MG63 (cell line): ENCODE results near the gene HOTAIR. TPM values are rescaled to one million over a fixed set of nuclear protein-coding genes. Genes with fewer than 3 reads are reported as not detected.
A peak's percentile ranks its signal among the peaks of the same experiment; 100 is the strongest.

Experiments
- DNase-seq: peaks from one replicate; pipeline ENCODE4 v3.0.0-alpha.2; 2020
- H3K27me3 ChIP-seq: fragments of 250-450 bp; sonication (Bioruptor Pico); 2 replicates; pipeline ENCODE4 v1.5.1; 2020; ENCODE audit warnings: mild to moderate bottlenecking, moderate library complexity
- H3K36me3 ChIP-seq: fragments of 250-450 bp; sonication (Bioruptor Pico); 2 replicates; pipeline ENCODE4 v1.5.1; 2020; ENCODE audit warnings: mild to moderate bottlenecking, moderate library complexity
- H3K4me3 ChIP-seq: fragments of 250-450 bp; sonication (Bioruptor Pico); 2 replicates; pipeline ENCODE4 v1.5.1; 2020; ENCODE audit warnings: mild to moderate bottlenecking, moderate library complexity
- H3K9me3 ChIP-seq: fragments of 250-450 bp; sonication (Bioruptor Pico); 2 replicates; pipeline ENCODE4 v1.5.1; 2020; ENCODE audit warnings: mild to moderate bottlenecking, moderate library complexity
- total RNA-seq: library from RNA; depleted of rRNA; stranded (reverse); fragments of >200 nt; shearing (Covaris generic); gene quantifications from 2 replicates; pipeline ENCODE4 v1.2.3, GENCODE V29; 2014; ENCODE audit warnings: low replicate concordance

Gene HOTAIR
- total RNA-seq, 1 experiment from 2014 or later: 4.2 TPM

DNA sequence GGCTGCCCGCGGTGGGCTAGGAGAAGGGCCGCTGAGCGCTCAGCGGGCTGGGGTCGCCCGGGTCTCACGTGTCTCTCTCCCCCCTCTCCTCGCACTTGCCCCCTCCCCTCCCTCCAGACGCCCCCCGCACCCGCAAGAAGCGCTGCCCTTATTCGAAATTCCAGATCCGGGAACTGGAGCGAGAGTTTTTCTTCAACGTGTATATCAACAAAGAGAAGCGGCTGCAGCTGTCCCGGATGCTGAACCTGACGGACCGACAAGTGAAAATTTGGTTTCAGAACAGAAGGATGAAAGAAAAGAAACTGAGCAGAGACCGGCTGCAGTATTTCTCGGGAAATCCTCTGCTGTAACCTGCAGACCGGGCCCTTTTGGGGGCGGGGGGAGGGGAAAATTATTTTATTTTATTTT is 314 bp upstream of the HOTAIR start:
- H3K36me3 ChIP-seq: peaks cover 3% of the 10 kb centered on the region; the same call in 1 of the 2 replicates
- peak overlapping the region; percentile 68 for H3K4me3 ChIP-seq
- DNase-seq: no peak
- H3K27me3 ChIP-seq: no peaks in the 10 kb centered on the region
- H3K9me3 ChIP-seq: no peaks in the 10 kb centered on the region

- peak overlapping the region; percentile 68 for H3K4me3 ChIP-seq
- H3K9me3 ChIP-seq: no peaks in the 10 kb centered on the region
- no peaks in the 10 kb centered on the region for H3K27me3 ChIP-seq
- peak; percentile 86 for DNase-seq
- peaks cover 3% of the 10 kb centered on the region; the same call in 1 of the 2 replicates for H3K36me3 ChIP-seq
Observed at GRCh38 chr12:53973236-53974042, 1.3 kb downstream of the HOTAIR start.

DNA sequence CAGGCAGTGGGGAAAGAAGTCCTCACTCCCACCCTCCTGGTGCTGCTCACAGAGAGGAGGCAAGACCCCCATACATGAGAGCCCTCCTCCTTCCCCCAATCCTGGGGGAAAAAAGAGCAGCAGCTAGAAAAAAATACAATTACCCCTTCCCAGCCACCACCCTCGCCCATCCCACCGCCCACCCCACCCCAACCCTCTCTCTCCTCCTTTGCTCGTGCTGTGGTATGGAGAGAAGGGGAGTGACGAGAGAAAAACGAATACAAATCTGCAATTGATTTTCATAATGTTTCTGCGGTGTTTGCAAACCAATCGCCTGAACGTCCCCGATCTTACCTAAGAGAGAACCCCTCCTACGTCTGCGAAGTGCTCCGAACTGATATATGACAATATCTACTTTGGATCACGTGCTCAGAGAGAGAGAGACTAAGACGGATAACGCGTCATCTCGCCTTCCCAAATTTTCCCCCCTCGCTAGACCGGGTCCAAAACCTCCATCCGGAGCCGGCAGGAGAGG is 2.0 kb downstream of the HOTAIR start, which contains the start of gene HOXC11:
HOXC11 (plus strand) TSS at position 405 of the 514 bp plus-strand sequence. CDS start 116 bp downstream, outside the sequence.
- H3K9me3 ChIP-seq: no peaks in the 10 kb centered on the region
- peak within 1 kb of the TSS; percentile 68 for H3K4me3 ChIP-seq
- H3K27me3 ChIP-seq: no peaks in the 10 kb centered on the region
- no peak for DNase-seq
- H3K36me3 ChIP-seq: peaks cover 3% of the 10 kb centered on the region; the same call in 1 of the 2 replicates

DNA sequence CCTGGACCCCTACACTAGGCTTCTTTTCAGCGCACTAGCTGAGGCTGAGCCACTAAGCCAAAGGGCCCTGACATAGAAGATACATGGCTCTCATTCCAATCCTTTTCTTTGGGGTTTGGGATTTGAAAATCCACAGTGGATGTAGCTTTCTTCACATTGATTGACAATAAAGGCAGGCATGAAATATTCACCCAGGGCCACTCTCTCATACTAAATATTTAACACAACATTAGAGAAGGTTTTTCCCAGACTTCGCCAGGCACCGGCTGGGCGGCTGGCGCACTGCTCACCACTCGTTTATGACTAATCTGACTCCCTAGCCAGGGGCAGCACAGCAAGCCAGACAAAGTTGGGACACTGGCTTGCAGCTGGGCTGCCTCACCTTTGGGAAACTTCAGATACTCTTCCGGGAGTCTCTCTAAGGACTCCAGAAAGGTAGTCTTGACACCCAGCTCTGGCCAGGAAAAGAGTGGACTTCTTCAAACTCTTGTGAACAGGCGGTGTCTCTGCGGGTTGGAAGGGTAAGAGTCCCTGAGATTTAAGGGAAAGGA is 2.5 kb downstream of the HOTAIR start:
- no peaks in the 10 kb centered on the region for H3K9me3 ChIP-seq
- H3K4me3 ChIP-seq: peak overlapping the region; percentile 68
- peaks cover 3% of the 10 kb centered on the region; the same call in 1 of the 2 replicates for H3K36me3 ChIP-seq
- no peaks in the 10 kb centered on the region for H3K27me3 ChIP-seq
- peak; percentile 84 for DNase-seq

DNA sequence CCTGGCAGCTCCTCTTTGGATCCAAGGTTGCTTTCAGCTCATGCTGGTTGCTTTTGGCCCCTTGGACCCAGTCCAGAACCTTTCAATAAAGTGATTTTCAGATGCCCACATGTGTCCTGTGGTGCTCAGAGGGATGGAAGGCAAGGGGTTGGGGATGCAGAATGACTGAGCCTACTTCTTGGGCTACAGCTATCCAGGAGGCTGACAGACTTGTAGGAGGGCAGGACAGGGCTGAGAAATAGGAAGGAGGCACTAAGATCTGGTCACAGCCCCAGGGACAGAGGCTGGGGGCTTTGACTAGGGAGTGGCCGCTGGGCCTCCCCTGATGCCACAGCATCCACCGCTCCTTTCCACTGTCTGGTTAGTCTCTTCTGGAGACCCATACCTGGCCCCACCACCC is 3.1 kb downstream of the HOTAIR start:
- H3K9me3 ChIP-seq: no peaks in the 10 kb centered on the region
- H3K36me3 ChIP-seq: peaks cover 3% of the 10 kb centered on the region; the same call in 1 of the 2 replicates
- DNase-seq: no peak
- H3K27me3 ChIP-seq: no peaks in the 10 kb centered on the region
- no peak overlapping the region for H3K4me3 ChIP-seq

DNA sequence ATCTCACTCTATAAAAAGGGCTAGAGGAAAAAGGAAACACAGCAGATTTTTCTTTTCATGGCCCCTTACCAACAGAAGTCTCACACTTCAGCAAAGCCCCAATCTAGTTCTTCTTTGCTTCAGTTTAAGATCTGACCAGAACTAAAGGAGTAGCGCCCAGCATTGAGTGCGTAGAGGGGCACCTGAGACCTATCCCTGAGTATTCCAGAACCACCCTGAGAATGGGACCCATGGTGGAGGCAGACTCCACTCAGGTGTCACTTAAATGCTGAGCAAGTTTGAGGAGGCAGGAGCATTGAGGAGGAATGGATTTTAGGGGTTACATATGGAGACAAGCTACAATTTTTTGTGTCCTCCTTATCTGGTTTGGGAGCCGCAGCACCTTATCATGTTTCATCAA is 3.6 kb downstream of the HOTAIR start:
- H3K4me3 ChIP-seq: no peak overlapping the region
- no peaks in the 10 kb centered on the region for H3K9me3 ChIP-seq
- DNase-seq: no peak
- no peaks in the 10 kb centered on the region for H3K27me3 ChIP-seq
- peaks cover 3% of the 10 kb centered on the region; the same call in 1 of the 2 replicates for H3K36me3 ChIP-seq

DNA sequence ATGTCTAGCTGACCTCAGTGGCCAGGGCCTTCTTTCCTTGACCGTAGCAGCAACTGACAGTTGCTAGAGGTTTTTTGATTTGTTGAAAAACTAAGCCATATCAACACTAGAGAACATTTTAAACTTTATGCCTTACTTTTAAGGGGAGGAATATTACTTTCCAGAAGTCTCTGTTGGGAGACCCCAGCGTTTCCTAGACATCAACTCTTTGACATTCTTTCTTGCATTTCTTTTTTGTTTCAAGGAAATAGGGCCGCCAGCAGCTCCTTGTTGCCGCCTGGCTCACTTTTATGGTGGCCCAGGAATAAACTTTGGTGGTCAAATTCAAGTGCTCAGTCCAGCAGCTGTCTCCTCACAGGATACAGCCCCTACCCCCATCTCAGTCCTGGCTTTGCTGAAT is 4.3 kb downstream of the HOTAIR start:
- Histone ChIP-seq H3K27me3 (no peaks in the 10 kb centered on the region), H3K9me3 (no peaks in the 10 kb centered on the region), H3K4me3 (no peak overlapping the region), H3K36me3 (peaks cover 2% of the 10 kb centered on the region; the same call in 1 of the 2 replicates)
- DNase-seq: no peak

DNA sequence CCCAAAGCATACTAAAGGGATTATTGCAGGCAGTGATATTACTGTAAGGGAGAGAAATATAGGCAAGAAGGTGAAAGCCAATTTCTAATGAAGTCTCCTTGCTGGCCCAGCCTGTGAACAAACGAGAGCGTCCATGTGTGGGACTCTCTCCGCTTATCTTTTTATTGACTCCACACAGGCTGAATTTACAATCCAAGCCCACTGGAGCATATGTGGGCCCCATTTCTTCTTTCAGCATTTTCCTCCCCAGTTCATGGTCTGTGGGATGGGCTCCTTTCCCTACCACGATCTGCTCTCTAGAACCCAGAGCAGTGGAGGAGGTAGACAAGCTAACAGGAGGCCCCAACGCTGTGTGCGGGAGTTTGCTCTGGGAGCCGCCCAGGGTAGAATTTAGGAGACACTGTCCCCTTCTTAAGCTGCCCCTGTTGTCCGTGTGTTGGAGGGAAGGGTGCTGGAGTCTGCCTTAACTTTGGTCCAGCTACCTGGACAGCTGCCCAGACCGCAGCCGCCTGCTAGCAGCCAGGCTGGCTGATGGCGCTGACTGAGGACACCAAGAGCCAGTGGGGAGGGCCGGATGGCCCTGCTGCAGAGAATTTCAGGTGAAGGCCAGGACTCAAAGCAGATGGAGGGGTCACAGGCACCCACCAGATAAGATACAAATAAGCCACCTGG is 5.0 kb downstream of the HOTAIR start:
- Histone ChIP-seq H3K27me3 (no peaks in the 10 kb centered on the region), H3K36me3 (no peaks in the 10 kb centered on the region)
- DNase-seq: no peak

DNA sequence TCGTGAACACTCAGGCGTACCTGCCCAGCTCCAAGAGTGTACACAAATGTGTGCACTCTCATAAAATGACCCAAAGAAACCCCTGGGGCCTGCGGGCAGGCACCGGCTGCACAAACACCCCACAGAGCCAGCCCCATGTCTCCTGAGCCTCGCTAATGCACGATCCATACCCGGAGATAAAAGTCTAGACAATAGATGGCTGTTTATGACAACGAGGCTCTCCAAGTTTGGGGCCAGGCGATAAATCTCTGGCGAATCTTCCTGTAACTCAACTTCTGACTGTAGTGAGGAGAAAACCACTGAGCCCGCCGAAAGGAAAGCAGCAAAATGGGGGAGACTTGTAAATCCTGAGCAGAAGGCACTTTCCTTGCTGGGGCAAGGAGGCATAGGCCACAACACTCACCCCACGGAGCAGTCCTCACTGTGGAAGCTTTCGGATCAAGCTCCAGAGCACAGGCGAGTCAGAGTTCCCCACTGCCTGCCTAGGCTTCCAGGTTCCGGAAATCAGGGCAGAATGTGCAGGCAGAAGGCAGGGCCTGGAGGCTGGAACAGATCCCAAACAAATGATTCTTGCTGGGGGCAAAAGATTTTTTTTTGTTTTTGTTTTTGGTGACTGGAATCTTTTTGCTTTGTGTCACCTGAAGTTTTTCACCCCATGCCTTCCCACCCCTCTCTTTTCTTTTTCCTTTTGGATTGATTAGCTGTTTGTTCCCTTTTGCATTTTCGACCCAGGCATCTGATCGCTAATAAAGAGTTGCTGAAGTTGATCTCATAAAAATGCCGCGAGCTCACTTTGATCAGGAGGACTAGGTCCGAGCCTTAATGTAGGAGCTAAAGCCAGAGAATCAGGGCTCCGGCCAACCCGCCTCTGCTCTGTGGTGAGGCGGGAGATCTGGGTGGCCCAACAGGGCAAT is 6.3 kb downstream of the HOTAIR start:
- no peak for DNase-seq
- no peak overlapping the region for H3K4me3 ChIP-seq
- no peaks in the 10 kb centered on the region for H3K9me3 ChIP-seq
- H3K36me3 ChIP-seq: no peaks in the 10 kb centered on the region
- no peaks in the 10 kb centered on the region for H3K27me3 ChIP-seq

More for the DNA sequence above, 5.0 kb downstream of the HOTAIR start:
- Histone ChIP-seq H3K4me3 (no peak overlapping the region), H3K9me3 (no peaks in the 10 kb centered on the region)

DNA sequence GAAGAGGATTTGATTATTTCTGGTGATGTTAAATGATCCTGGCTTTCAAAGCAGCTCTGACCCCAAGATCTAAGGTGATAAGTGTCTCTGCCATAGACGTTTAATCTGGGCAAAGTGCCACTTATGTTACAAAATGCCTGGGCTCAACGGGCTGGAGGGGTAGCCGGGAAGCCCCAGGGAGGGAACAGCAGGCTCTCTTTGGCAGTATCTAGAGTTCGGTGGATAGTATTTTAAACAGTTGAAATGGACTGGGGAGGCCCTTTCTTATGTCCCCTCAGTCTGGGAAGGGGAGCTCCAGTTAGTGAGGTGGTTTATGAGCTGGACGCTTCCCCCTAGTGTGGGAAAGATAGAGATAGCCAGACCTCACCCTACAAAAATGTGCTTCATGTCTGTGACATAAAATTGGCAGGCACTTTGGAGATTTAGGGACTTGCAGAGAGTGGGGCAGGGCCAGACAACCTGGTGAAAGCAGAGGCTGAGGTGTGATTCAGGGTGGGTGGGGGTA is 7.3 kb downstream of the HOTAIR start:
- DNase-seq: no peak
- no peaks in the 10 kb centered on the region for H3K27me3 ChIP-seq
- H3K36me3 ChIP-seq: no peaks in the 10 kb centered on the region
- H3K9me3 ChIP-seq: no peaks in the 10 kb centered on the region
- H3K4me3 ChIP-seq: no peak overlapping the region

GRCh38 chr12:53966385-53967133 is 8.2 kb downstream of the HOTAIR start:
- H3K36me3 ChIP-seq: no peaks in the 10 kb centered on the region
- H3K4me3 ChIP-seq: no peak overlapping the region
- H3K9me3 ChIP-seq: no peaks in the 10 kb centered on the region
- no peak for DNase-seq
- H3K27me3 ChIP-seq: no peaks in the 10 kb centered on the region

DNA sequence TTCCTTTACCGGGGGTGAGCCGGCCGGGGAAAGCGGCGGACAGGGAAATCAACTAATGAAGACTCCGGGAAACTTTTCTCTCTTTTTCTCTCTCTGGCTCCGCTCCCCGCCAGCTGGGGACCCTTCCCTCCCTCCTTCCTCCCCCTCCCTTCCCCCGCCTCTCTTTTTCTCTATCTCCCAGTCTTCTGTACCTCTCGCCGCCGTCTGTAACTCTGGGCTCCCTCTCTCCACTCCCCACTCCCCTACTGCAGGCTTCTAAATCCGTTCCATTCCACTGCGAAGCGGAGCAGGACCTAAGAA is 8.7 kb downstream of the HOTAIR start:
- Histone ChIP-seq H3K27me3 (no peaks in the 10 kb centered on the region), H3K4me3 (no peak overlapping the region), H3K9me3 (no peaks in the 10 kb centered on the region), H3K36me3 (no peaks in the 10 kb centered on the region)
- DNase-seq: no peak

DNA sequence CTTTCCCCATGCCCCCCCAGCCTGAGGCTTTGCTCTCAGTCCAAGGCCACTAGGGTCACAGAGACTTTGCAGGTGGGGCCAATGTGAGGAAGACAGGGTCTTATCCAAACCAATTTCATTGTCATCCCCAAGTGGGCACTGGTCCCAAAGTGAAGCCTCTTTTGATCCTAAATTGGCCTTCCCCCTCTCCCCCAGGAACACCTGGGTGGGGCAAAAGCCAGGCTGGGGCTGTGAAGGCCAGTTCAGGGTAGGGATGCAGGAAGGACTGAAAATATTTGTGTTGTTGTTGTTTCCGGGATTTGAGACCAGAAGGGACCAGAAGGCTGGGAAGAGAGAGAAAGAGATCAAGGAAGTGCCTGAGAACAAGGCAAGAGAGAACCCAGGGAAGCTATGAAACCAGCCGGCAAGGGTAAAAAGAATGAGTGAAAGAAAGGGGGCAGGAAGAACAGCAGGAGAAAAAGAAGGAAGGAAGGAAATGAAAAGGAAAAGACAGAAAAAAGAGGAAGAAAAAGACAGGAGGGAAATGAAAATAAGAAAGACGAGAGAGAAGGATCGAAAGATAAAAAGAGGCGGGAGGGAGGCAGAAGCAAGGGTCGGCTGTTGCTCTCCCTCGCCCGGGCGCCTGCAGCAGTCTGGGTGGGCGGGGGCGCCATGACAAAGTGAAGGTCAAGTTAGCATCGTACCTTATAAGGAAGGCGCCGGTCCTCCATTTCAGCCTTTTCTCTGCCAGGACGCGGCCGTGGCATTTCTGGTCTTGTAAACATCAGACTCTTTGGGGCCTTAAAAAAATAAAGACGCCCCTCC is 9.3 kb downstream of the HOTAIR start:
- H3K27me3 ChIP-seq: no peaks in the 10 kb centered on the region
- no peaks in the 10 kb centered on the region for H3K9me3 ChIP-seq
- no peak for DNase-seq
- H3K36me3 ChIP-seq: no peaks in the 10 kb centered on the region
- no peak overlapping the region for H3K4me3 ChIP-seq

DNA sequence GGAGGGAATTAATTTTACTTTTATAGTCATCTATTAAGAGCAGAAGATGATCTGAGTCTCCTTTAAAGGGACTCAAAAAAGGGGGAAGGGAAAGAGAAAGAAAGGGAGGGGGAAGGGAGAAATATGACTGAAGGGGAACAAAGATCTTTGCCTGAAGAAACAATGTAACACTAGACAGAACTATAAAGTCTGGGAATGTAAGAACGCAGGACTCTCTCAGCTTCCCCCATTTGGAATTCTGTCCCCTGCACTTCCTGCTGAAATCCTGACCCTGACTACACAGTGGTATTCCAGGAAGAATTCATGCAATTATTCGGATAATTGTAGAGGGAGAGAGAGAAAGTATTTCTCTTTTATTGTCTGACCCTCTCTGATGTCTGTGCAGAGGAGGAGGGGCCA is 10.4 kb downstream of the HOTAIR start:
- H3K27me3 ChIP-seq: no peaks in the 10 kb centered on the region
- DNase-seq: no peak
- no peak overlapping the region for H3K4me3 ChIP-seq
- H3K36me3 ChIP-seq: no peaks in the 10 kb centered on the region
- H3K9me3 ChIP-seq: no peaks in the 10 kb centered on the region
